ENCODE results near the gene ACBD6.

The ACBD6 gene

DNA sequence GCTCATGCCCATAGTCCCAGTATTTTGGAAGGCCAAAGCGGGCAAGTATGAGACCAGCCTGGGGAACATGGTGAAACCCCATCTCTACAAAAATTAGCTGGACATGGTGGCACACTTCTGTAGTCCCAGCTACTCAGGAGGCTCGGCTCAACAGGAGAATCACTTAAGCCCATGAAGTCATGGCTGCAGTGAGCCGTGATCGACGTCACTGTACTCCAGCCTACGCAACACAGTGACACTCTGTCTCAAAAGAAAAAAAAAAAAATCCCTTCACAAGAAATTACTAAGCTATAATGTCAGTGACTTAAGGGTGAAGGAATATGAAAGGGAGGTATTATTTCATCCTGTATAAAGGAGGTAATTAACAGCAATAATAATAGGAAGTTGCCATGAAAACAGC lies 99.8 kb downstream of the ACBD6 start:
- TF ChIP-seq POLR2AphosphoS5 (IDR thresholded peaks at IDR 0.05; ENCODE audit: low read depth, low read length) = no peak
- no peak for TF ChIP-seq TAF1 (IDR thresholded peaks at IDR 0.05; ENCODE audit: borderline replicate concordance, low read depth, low read length)
- no peak for TF ChIP-seq POLR2A (IDR thresholded peaks at IDR 0.05; ENCODE audit: low read depth, low read length)
- DNase-seq (ENCODE audit: insufficient read length) (no peak), FAIRE-seq (no peak)

DNA sequence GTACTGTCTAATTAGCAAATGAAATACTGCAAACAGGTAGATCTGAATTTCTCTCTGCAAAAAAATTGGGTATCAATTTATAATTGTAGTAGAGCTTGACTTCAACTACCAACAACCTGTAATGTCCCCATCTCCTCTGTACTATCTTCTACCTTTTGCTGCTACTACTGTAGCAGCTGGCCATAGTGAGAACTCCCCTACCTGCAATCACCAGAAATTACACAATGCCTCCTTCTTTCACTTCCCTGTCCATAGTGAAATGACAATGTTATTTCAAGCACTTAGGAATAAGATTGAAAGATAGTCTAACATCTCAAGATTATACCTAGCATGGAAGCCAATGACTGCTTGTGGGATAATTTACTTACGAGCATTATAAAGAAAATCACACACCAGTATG lies 100.4 kb downstream of the ACBD6 start:
- DNase-seq (ENCODE audit: insufficient read length) (no peak), FAIRE-seq (no peak)
- TF ChIP-seq POLR2AphosphoS5 (IDR thresholded peaks at IDR 0.05; ENCODE audit: low read depth, low read length) (no peak), TAF1 (IDR thresholded peaks at IDR 0.05; ENCODE audit: borderline replicate concordance, low read depth, low read length) (no peak), POLR2A (IDR thresholded peaks at IDR 0.05; ENCODE audit: low read depth, low read length) (no peak)

DNA sequence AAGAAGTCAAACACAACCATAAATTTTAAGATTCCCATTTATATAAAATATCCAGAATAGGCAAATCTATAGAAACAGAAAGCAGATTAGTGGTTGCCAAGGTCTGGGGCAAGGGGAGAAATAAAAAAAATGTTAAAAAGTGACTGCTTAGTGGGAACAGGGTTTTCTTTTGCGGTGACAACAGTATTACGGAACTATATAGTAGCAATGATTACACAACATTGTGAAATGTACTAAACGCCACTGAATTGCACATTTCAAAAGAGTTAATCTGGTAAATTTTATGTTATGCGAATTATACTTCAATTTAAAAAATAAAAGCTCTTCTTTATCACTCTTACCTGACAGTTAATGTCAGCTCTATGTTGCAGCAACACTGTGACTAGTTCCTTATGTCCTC lies 105.2 kb downstream of the ACBD6 start:
- no peak for FAIRE-seq
- DNase-seq (ENCODE audit: insufficient read length) = no peak
- TF ChIP-seq POLR2AphosphoS5 (IDR thresholded peaks at IDR 0.05; ENCODE audit: low read depth, low read length) (no peak), POLR2A (IDR thresholded peaks at IDR 0.05; ENCODE audit: low read depth, low read length) (no peak), TAF1 (IDR thresholded peaks at IDR 0.05; ENCODE audit: borderline replicate concordance, low read depth, low read length) (no peak)

DNA sequence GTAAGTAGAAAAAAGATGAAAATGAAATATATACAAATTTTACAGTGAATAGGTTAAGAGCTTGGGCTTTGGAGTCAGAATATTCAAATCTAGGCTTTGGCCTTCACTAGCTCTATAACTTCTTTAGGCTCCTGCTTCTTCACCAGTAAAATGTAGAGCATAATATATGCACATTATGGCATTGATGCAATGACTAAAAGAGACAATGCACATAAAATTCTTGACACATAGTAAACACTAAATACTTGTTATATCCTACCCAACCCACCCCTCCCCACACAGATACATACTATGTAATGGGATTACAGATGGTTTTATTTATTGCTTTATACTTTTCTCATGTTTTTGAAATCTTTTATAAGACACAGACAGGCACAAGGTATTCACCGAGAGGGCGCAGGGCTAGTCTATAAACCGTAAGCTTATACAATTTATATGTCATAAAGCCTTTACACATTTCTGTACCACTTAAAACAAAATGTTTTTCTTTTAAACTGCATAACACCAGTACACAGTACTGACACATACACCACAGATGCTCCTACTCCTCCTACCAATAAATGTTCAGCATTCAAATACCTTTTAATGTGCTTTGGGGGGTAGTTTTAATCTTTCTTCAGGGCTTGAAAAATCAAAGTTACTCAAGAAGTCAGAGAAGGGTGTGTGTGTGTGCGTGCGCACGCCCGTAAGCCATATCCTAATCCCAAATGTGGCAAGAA lies 109.8 kb downstream of the ACBD6 start:
- TF ChIP-seq TAF1 (IDR thresholded peaks at IDR 0.05; ENCODE audit: borderline replicate concordance, low read depth, low read length) (no peak), POLR2A (IDR thresholded peaks at IDR 0.05; ENCODE audit: low read depth, low read length) (no peak), POLR2AphosphoS5 (IDR thresholded peaks at IDR 0.05; ENCODE audit: low read depth, low read length) (no peak)
- DNase-seq (ENCODE audit: insufficient read length) (no peak), FAIRE-seq (no peak)

DNA sequence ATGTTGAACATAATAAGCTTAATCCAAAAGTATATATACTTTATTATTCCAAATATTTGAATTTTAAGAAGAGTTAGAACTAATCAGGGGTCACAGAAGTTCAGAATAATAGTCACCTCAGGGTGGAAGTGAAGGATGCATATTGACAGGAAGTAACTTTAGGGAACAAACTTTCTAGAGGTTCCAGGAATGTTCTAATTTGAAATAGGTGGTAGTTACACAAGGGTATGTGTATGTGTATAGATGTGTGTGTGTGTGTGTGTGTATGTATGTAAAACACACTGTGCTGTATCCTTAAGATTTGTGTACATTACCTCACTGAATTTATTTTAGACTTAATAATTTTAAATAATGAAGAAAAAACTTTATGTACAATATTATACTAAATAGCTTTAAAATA lies 110.4 kb downstream of the ACBD6 start:
- no peak for FAIRE-seq
- TF ChIP-seq POLR2AphosphoS5 (IDR thresholded peaks at IDR 0.05; ENCODE audit: low read depth, low read length) (no peak), POLR2A (IDR thresholded peaks at IDR 0.05; ENCODE audit: low read depth, low read length) (no peak), TAF1 (IDR thresholded peaks at IDR 0.05; ENCODE audit: borderline replicate concordance, low read depth, low read length) (no peak)

DNA sequence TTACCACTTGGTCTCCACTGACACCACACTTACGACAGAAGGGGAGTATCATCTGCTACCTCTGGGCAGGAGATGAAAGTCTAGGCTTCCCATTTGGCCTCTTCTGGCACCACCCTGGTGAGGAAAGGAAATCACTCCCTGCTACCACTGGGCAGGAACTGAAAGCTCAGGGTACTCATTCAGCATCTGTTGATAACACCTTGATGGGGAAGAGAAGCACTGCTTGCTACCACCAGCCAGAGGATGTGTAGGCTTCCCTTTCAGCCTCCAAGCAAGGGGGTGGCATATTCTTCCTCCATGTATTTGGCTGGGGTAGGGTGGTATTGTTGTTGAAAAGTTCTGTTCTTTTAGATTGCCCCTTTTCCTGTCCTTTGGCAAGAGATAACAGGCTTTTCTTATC lies 115.0 kb downstream of the ACBD6 start:
- DNase-seq (ENCODE audit: insufficient read length) (no peak), FAIRE-seq (no peak)
- TF ChIP-seq POLR2A (IDR thresholded peaks at IDR 0.05; ENCODE audit: low read depth, low read length) (no peak), POLR2AphosphoS5 (IDR thresholded peaks at IDR 0.05; ENCODE audit: low read depth, low read length) (no peak), TAF1 (IDR thresholded peaks at IDR 0.05; ENCODE audit: borderline replicate concordance, low read depth, low read length) (no peak)

More for the DNA sequence above, 110.4 kb downstream of the ACBD6 start:
- DNase-seq (ENCODE audit: insufficient read length) = no peak

DNA sequence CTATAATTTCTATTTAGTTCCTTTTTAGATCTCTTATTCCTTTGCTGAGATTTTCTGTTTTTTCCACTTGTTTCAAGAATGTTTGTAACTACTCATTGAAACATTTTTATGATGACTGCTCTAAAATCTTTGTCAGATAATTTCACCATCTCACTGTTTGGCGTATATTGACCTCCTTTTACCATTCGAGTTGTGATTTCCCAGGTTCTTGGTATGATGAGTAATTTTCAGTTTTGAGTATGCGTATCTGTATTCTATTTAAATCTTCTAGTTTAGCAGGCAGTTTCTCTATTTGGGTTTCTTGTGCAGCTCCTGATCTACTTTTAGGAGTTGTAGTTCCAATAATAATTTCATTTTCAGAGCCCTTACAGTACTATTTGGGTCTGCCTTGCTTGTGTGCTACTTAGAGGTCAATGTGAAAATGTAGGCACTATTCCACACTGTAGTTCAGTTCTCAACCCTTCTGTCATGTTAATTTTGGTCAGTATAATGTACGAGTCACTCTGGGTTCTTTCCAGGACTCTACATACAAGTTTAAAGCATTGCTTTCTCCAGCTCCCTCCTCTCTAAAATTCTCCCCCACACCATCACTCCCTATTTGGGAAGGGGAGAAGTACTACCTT lies 115.5 kb downstream of the ACBD6 start:
- no peak for FAIRE-seq
- TF ChIP-seq TAF1 (IDR thresholded peaks at IDR 0.05; ENCODE audit: borderline replicate concordance, low read depth, low read length) (no peak), POLR2AphosphoS5 (IDR thresholded peaks at IDR 0.05; ENCODE audit: low read depth, low read length) (no peak), POLR2A (IDR thresholded peaks at IDR 0.05; ENCODE audit: low read depth, low read length) (no peak)

DNA sequence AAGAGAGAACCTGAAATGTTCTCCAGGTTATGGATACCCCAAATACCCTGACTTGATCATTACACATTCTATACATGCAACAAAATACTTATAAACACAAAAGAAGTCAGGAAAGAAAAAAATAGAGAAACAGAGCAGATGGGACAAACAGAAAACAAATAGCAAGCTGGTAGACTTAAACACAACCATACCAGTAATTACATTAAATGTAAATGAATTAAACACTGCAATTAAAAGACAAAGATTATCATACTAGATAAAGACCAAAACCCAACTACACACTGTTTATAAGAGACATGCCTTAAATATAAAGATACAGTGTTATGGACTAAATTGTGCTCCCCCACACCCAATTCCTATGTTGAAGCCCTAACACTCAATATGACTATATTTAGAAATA lies 117.2 kb downstream of the ACBD6 start:
- DNase-seq (ENCODE audit: insufficient read length) (no peak), FAIRE-seq (no peak)
- TF ChIP-seq POLR2AphosphoS5 (IDR thresholded peaks at IDR 0.05; ENCODE audit: low read depth, low read length) (no peak), TAF1 (IDR thresholded peaks at IDR 0.05; ENCODE audit: borderline replicate concordance, low read depth, low read length) (no peak), POLR2A (IDR thresholded peaks at IDR 0.05; ENCODE audit: low read depth, low read length) (no peak)

More for the DNA sequence above, 115.5 kb downstream of the ACBD6 start:
- DNase-seq (ENCODE audit: insufficient read length) = no peak

DNA sequence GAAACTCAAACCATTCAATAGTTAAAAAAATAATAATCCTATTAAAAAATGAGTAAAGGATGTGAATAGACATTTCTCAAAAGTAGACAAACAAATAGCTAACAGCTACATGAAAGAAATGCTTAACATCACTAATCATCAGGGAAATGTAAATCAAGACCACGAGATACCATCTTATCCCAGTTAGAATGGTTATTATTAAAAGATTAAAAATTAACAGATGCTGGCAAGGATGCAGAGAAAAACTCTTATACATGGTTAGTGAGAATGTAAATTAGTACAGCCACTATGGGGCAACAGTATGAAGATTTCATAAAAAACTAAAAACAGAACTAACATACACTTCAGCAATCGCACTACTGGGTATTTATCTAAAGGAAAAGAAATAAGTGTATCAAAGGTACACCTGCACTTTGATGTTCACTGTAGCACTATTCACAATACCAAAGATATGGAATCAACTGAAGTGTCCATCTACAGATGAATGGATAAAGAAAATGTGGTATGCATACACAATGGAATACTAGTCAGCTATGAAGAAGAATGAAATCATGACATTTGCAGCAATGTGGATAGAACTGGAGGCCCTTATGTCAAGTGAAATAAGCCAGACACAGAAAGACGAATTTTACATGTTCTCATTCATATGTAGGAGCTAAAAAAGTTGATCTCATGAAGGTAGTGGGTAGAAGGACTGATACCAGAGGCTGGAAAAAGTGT lies 117.9 kb downstream of the ACBD6 start:
- no peak for TF ChIP-seq POLR2AphosphoS5 (IDR thresholded peaks at IDR 0.05; ENCODE audit: low read depth, low read length)
- TF ChIP-seq POLR2A (IDR thresholded peaks at IDR 0.05; ENCODE audit: low read depth, low read length) = no peak
- TF ChIP-seq TAF1 (IDR thresholded peaks at IDR 0.05; ENCODE audit: borderline replicate concordance, low read depth, low read length) = no peak
- FAIRE-seq (no peak), DNase-seq (ENCODE audit: insufficient read length) (no peak)

DNA sequence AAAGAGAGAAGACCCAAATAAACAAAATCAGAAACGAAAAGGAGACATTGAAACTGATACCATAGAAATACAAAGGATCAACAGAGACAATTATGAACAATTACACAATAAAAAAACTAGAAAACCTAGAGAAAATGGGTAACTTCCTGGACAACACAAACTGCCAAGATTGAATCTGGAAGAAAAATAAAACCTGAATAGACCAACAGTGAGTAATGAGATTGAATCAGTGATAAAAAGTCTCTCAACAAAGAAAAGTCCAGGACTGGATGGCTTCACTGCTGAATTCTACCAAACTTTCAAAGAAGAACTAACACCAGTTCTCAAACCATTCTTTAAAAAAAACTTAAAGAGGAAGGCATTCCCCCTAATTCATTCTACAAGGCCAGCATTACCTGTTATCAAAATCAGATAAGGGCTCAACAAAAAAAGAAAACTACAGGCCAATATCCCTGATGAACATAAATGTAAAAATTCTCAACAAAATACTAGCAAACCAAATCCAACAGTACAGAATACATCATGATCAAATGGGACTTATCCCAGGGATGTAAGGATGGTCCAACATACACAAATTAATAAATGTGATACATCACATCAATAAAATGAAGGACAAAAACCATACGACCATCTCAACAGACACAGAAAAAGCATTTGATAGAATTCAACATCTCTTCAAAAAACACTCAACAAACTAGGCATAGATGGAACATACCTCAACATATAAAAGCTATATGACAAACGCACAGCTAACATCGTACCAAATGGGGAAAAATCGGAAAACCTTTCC lies 119.9 kb downstream of the ACBD6 start:
- DNase-seq (ENCODE audit: insufficient read length) (no peak), FAIRE-seq (no peak)
- TF ChIP-seq POLR2A (IDR thresholded peaks at IDR 0.05; ENCODE audit: low read depth, low read length) (no peak), TAF1 (IDR thresholded peaks at IDR 0.05; ENCODE audit: borderline replicate concordance, low read depth, low read length) (no peak), POLR2AphosphoS5 (IDR thresholded peaks at IDR 0.05; ENCODE audit: low read depth, low read length) (no peak)

DNA sequence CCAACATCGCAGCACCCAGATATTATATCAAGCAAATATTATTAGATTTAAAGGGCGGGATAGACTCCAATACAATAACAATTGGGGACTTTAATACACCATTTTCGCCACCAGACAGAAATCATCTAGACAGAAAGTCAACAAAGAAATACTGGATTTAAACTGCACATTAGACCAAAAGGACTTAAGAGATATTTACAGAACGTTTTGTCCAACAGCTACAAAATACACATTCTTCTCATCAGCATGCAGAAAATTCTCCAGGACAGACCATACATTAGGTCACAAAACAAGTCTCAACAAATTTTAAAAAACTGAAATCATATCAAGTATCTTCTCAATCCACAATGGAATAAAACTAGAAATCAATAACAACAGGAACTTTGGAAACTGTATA lies 121.2 kb downstream of the ACBD6 start:
- no peak for FAIRE-seq
- no peak for TF ChIP-seq POLR2AphosphoS5 (IDR thresholded peaks at IDR 0.05; ENCODE audit: low read depth, low read length)
- TF ChIP-seq POLR2A (IDR thresholded peaks at IDR 0.05; ENCODE audit: low read depth, low read length) = no peak
- TF ChIP-seq TAF1 (IDR thresholded peaks at IDR 0.05; ENCODE audit: borderline replicate concordance, low read depth, low read length) = no peak
- DNase-seq (ENCODE audit: insufficient read length) = no peak

Measured in GM12892 (cell line).